Measurements from ENCODE around the gene IDE.
"Not testable (repeated sequence)": the region's sequence is repeated elsewhere in the genome, so short reads cannot be mapped to it uniquely, and the experiment has no call there.

Gene IDE

DNA sequence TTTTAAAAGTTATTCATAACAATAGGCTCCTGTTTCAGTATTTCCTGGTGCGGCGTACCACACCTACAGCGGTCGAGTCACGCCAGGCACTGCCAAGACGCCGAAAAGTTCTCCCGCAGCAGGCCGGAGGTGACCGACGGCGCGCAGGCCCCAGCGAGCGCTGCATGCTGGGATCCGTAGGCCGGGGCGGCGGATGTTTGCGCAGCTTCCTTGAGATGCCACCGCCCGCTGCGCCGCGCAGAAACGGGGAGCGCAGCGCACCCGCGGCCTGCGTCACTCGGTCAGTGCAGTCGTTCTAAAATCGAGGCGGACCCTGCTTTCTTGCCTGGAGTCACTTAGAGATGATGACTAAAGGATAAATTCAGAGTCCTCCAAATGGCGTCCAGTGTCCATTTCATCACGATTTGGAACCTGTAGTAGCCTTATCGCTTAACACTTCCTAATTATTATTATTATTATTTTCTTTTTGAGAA lies 17.7 kb upstream of the IDE start:
- no peak overlapping the region for H2BK120ac ChIP-seq (ENCODE audit: low read depth, low read length)
- peak overlapping the region; percentile 66 for H3K4me2 ChIP-seq (ENCODE audit: low read length, poor library complexity, severe bottlenecking)
- no peak overlapping the region for H4K91ac ChIP-seq (ENCODE audit: low read length)
- H3K18ac ChIP-seq (ENCODE audit: low read depth in 1 of 2, low read length in 2 of 2) = peak overlapping the region in 1 of 2 experiments; percentile 16
- H3K4ac ChIP-seq (ENCODE audit: low read depth in 1 of 2, low read length in 2 of 2) = peak overlapping the region in 1 of 2 experiments; percentile 50
- peaks cover 3% of the 10 kb centered on the region for H3K4me1 ChIP-seq (ENCODE audit: control insufficient read depth, insufficient read depth, low read depth, low read length)
- no peaks in the 10 kb centered on the region for H3K36me3 ChIP-seq (ENCODE audit: control insufficient read depth in 1 of 2, insufficient read depth in 2 of 2, low read depth in 1 of 2, low read length in 2 of 2)
- no peak overlapping the region for H3K23ac ChIP-seq (ENCODE audit: low read length in 2 of 2)
- no peak overlapping the region for H3K14ac ChIP-seq (ENCODE audit: low read length in 2 of 2)
- peak overlapping the region; percentile 37 to 94 for H3K4me3 ChIP-seq (ENCODE audit: insufficient read depth in 1 of 2, low read depth in 1 of 2, low read length in 2 of 2)
- no peak overlapping the region for H2AK5ac ChIP-seq (ENCODE audit: low read length, severe bottlenecking)
- no peak overlapping the region for H2BK12ac ChIP-seq (ENCODE audit: low read length in 2 of 2)
- H3K27me3 ChIP-seq (ENCODE audit: control insufficient read depth in 1 of 2, insufficient read depth in 1 of 2, low read length in 2 of 2) = no peaks in the 10 kb centered on the region
- peak; percentile 91 for DNase-seq
- no peaks in the 10 kb centered on the region for H3K9me3 ChIP-seq (ENCODE audit: control insufficient read depth, low read length)
- H2BK15ac ChIP-seq (ENCODE audit: low read depth, poor library complexity, severe bottlenecking) = no peak overlapping the region
- 2% methylated on average over 35 of the region's 38 CpGs for WGBS
- H2BK5ac ChIP-seq (ENCODE audit: low read depth, low read length, poor library complexity, severe bottlenecking) = no peak overlapping the region
- peak overlapping the region; percentile 56 for H2AFZ ChIP-seq (ENCODE audit: low read depth, low read length)
- peaks cover 3% of the 10 kb centered on the region for H3K79me1 ChIP-seq (replicated peaks; ENCODE audit: low read length, poor library complexity, severe bottlenecking)
- H4K8ac ChIP-seq (ENCODE audit: low read length) = peak overlapping the region; percentile 35
- peak overlapping the region; percentile 73 for H3K27ac ChIP-seq (ENCODE audit: low read length, poor library complexity, severe bottlenecking)
- peak overlapping the region; percentile 93 for H3K9ac ChIP-seq (ENCODE audit: low read length)

DNA sequence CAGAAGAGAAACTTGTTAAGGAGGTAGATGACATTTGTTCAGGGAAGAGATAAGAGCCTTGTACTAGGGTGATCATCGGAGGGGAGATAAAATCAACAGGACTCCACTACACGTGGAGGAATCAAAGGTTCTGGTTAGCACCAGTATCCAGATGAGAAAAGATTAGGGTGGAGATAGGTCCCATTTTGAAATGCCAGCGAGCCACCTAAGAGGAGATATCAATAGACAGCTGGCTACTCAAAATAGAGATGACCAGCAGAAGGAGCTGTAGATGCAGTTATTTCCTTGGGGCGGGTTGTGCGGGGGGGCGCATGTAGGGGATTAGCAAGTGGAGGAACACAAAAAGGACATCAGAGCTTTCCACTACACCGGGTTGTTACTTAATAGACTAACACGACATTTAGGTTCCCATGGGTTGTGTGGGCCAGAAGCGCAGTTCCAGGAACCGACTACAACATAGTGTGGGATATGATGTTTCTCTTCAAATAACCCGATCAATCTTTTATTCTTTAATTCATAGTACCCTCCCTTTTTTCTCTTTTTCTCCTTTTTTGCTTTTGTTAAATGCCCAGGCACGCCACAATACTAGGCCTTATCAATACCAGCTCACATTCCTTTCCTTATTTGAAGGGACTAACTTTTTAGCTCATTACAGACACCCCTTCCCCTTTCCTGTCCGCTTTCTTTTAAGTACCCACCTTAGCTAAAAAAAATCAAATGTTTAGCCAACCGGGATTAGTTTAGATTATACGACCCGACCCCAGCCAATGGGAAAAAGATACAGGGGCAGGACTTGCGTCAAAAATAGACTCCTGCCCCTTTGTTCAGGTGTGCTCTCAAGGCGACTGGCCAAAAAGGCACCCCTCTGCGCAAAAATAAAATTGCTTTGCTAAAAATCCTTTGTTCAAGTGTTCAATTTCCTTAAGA lies 17.0 kb upstream of the IDE start:
- H2AFZ ChIP-seq (ENCODE audit: low read depth, low read length) = no peak overlapping the region
- no peak overlapping the region for H2BK5ac ChIP-seq (ENCODE audit: low read depth, low read length, poor library complexity, severe bottlenecking)
- H2BK15ac ChIP-seq (ENCODE audit: low read depth, poor library complexity, severe bottlenecking) = no peak overlapping the region
- DNase-seq = peak; percentile 82
- H2BK120ac ChIP-seq (ENCODE audit: low read depth, low read length) = no peak overlapping the region
- no peaks in the 10 kb centered on the region for H3K9me3 ChIP-seq (ENCODE audit: control insufficient read depth, low read length)
- no peak overlapping the region for H3K23ac ChIP-seq (ENCODE audit: low read length in 2 of 2)
- H3K4me1 ChIP-seq (ENCODE audit: control insufficient read depth, insufficient read depth, low read depth, low read length) = peaks cover 3% of the 10 kb centered on the region
- H3K14ac ChIP-seq (ENCODE audit: low read length in 2 of 2) = no peak overlapping the region
- H3K27me3 ChIP-seq (ENCODE audit: control insufficient read depth in 1 of 2, insufficient read depth in 1 of 2, low read length in 2 of 2) = no peaks in the 10 kb centered on the region
- peak overlapping the region; percentile 93 for H3K9ac ChIP-seq (ENCODE audit: low read length)
- H4K91ac ChIP-seq (ENCODE audit: low read length) = no peak overlapping the region
- H3K27ac ChIP-seq (ENCODE audit: low read length, poor library complexity, severe bottlenecking) = peak overlapping the region; percentile 73
- peak overlapping the region; percentile 57 for H4K8ac ChIP-seq (ENCODE audit: low read length)
- H3K4ac ChIP-seq (ENCODE audit: low read depth in 1 of 2, low read length in 2 of 2) = no peak overlapping the region
- H2AK5ac ChIP-seq (ENCODE audit: low read length, severe bottlenecking) = no peak overlapping the region
- peak overlapping the region in 1 of 2 experiments; percentile 3 for H3K18ac ChIP-seq (ENCODE audit: low read depth in 1 of 2, low read length in 2 of 2)
- H3K4me3 ChIP-seq (ENCODE audit: insufficient read depth in 1 of 2, low read depth in 1 of 2, low read length in 2 of 2) = peak overlapping the region in 1 of 2 experiments; percentile 94
- H3K36me3 ChIP-seq (ENCODE audit: control insufficient read depth in 1 of 2, insufficient read depth in 2 of 2, low read depth in 1 of 2, low read length in 2 of 2) = no peaks in the 10 kb centered on the region
- peaks cover 3% of the 10 kb centered on the region for H3K79me1 ChIP-seq (replicated peaks; ENCODE audit: low read length, poor library complexity, severe bottlenecking)
- 38% methylated on average over 18 of the region's 19 CpGs for WGBS
- no peak overlapping the region for H2BK12ac ChIP-seq (ENCODE audit: low read length in 2 of 2)
- H3K4me2 ChIP-seq (ENCODE audit: low read length, poor library complexity, severe bottlenecking) = peak overlapping the region; percentile 66

DNA sequence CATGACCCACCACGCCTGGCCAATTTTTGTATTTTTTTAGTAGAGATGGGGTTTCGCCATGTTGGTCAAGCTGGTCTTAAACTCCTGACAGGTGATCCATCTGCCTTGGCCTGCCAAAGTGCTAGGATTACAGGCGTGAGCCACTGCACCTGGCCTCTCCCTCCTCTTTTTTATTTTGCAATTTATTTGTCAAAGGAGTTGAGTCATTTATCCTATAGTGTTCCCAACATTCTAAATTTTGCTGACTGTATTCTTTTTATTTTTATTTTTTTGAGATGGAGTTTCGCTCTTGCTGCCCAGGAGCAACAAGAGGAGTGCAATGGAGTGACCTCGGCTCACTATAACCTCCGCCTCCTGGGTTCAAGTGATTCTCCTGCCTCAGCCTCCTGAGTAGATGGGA lies 8.5 kb upstream of the IDE start:
- not testable (repeated sequence) for H2BK12ac ChIP-seq (ENCODE audit: low read length in 2 of 2); H2AK5ac ChIP-seq (ENCODE audit: low read length, severe bottlenecking); H3K4ac ChIP-seq (ENCODE audit: low read depth in 1 of 2, low read length in 2 of 2); H3K23ac ChIP-seq (ENCODE audit: low read length in 2 of 2); H3K9me3 ChIP-seq (ENCODE audit: control insufficient read depth, low read length); H2AFZ ChIP-seq (ENCODE audit: low read depth, low read length); H3K9ac ChIP-seq (ENCODE audit: low read length); H2BK5ac ChIP-seq (ENCODE audit: low read depth, low read length, poor library complexity, severe bottlenecking); H3K27me3 ChIP-seq (ENCODE audit: control insufficient read depth in 1 of 2, insufficient read depth in 1 of 2, low read length in 2 of 2); H3K79me1 ChIP-seq (replicated peaks; ENCODE audit: low read length, poor library complexity, severe bottlenecking); H4K91ac ChIP-seq (ENCODE audit: low read length); H2BK15ac ChIP-seq (ENCODE audit: low read depth, poor library complexity, severe bottlenecking); H3K4me1 ChIP-seq (ENCODE audit: control insufficient read depth, insufficient read depth, low read depth, low read length); H3K4me3 ChIP-seq (ENCODE audit: insufficient read depth in 1 of 2, low read depth in 1 of 2, low read length in 2 of 2); H3K27ac ChIP-seq (ENCODE audit: low read length, poor library complexity, severe bottlenecking); H3K14ac ChIP-seq (ENCODE audit: low read length in 2 of 2); H4K8ac ChIP-seq (ENCODE audit: low read length); H2BK120ac ChIP-seq (ENCODE audit: low read depth, low read length); H3K4me2 ChIP-seq (ENCODE audit: low read length, poor library complexity, severe bottlenecking); H3K18ac ChIP-seq (ENCODE audit: low read depth in 1 of 2, low read length in 2 of 2); H3K36me3 ChIP-seq (ENCODE audit: control insufficient read depth in 1 of 2, insufficient read depth in 2 of 2, low read depth in 1 of 2, low read length in 2 of 2); DNase-seq
- WGBS = 97% methylated on average over 5 of the region's 6 CpGs

DNA sequence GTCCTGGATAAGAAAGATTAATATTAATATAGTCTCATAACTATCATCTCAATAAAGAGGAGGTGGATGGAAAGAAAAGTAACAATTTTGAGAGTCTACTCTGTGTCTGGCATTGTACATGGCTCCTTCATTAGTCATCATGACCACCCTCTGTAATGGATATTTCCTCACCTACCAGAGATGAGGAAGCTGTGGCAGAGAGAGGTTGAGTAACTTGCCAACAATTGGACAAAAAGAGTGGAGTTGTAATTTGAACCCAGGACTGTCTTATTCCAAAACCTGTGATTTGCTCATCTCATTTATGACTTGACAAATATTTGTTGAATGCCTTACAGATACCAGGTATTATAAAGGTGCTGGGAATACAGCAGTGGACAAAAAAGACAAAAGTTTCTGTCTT lies 2.1 kb upstream of the IDE start:
- Histone ChIP-seq H3K4me3 (ENCODE audit: insufficient read depth in 1 of 2, low read depth in 1 of 2, low read length in 2 of 2) (no peak overlapping the region), H3K27ac (ENCODE audit: low read length, poor library complexity, severe bottlenecking) (no peak overlapping the region), H3K9me3 (ENCODE audit: control insufficient read depth, low read length) (no peaks in the 10 kb centered on the region), H3K36me3 (ENCODE audit: control insufficient read depth in 1 of 2, insufficient read depth in 2 of 2, low read depth in 1 of 2, low read length in 2 of 2) (no peaks in the 10 kb centered on the region), H2BK15ac (ENCODE audit: low read depth, poor library complexity, severe bottlenecking) (no peak overlapping the region), H4K91ac (ENCODE audit: low read length) (no peak overlapping the region), H2BK120ac (ENCODE audit: low read depth, low read length) (no peak overlapping the region), H3K4me2 (ENCODE audit: low read length, poor library complexity, severe bottlenecking) (no peak overlapping the region), H3K4ac (ENCODE audit: low read depth in 1 of 2, low read length in 2 of 2) (no peak overlapping the region), H2BK12ac (ENCODE audit: low read length in 2 of 2) (no peak overlapping the region), H4K8ac (ENCODE audit: low read length) (no peak overlapping the region), H2AK5ac (ENCODE audit: low read length, severe bottlenecking) (no peak overlapping the region), H3K27me3 (ENCODE audit: control insufficient read depth in 1 of 2, insufficient read depth in 1 of 2, low read length in 2 of 2) (no peaks in the 10 kb centered on the region), H3K14ac (ENCODE audit: low read length in 2 of 2) (no peak overlapping the region), H2BK5ac (ENCODE audit: low read depth, low read length, poor library complexity, severe bottlenecking) (no peak overlapping the region), H2AFZ (ENCODE audit: low read depth, low read length) (no peak overlapping the region), H3K79me1 (replicated peaks; ENCODE audit: low read length, poor library complexity, severe bottlenecking) (no peaks in the 10 kb centered on the region), H3K4me1 (ENCODE audit: control insufficient read depth, insufficient read depth, low read depth, low read length) (peaks cover 4% of the 10 kb centered on the region), H3K9ac (ENCODE audit: low read length) (no peak overlapping the region), H3K18ac (ENCODE audit: low read depth in 1 of 2, low read length in 2 of 2) (no peak overlapping the region), H3K23ac (ENCODE audit: low read length in 2 of 2) (no peak overlapping the region)
- peak; percentile 59 for DNase-seq
